ENCODE data around the gene SRP72. TPM values are rescaled to one million over a fixed set of nuclear protein-coding genes. Genes with fewer than 3 reads are reported as not detected.

The SRP72 gene
- total and polyA plus RNA-seq, 2 of the 8 experiments (the other 6 are each of a cell fraction or from before 2014, with no cell fraction given) = 37.7 to 144 TPM

DNA sequence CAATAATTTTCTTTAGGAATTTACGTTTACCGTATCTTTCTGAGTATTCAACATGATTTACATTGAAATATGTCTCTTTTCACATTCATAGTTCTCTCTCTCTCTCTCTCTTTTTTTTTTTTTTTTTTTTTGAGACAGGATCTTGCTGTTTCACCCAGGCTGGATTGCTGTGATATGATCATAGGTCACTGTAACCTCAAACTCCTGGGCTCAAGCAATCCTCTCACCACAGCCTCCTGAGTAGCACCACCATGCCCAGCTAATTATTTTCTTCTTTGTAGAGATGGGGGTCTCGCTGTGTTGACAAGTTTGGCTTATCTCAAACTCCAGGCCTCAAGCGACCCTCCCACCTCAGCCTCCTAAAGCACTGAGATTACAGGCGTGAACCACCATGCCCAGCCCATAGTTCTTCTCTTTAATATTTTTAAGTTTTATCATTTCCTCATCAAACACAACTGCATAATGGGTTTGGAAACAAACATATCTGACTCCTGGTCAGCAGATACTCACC, 9.8 kb downstream of the SRP72 start:
- POLR2A ChIA-PET (ENCODE audit: partially characterized antibody) = interaction anchor here (1.1 to 1.4 kb wide), 4 partner anchors 8 to 12 kb away, joined by 3 to 4 read pairs (median 3); no protein-coding TSS in a partner anchor
- TF ChIP-seq RXRA (IDR thresholded peaks at IDR 0.05; ENCODE audit: insufficient read depth, low read depth, low read length) (no peak), JUN (IDR thresholded peaks at IDR 0.05; ENCODE audit: low read depth, low read length) (no peak)
- TF ChIP-seq, protein P1, sequence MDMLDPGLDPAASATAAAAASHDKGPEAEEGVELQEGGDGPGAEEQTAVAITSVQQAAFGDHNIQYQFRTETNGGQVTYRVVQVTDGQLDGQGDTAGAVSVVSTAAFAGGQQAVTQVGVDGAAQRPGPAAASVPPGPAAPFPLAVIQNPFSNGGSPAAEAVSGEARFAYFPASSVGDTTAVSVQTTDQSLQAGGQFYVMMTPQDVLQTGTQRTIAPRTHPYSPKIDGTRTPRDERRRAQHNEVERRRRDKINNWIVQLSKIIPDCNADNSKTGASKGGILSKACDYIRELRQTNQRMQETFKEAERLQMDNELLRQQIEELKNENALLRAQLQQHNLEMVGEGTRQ (IDR thresholded peaks at IDR 0.05; ENCODE audit: low read length) = no peak

More for the DNA sequence above, 9.8 kb downstream of the SRP72 start:
- no peak for DNase-seq (ENCODE audit: low read depth in 1 of 2, low spot score in 2 of 2)
- H2BK20ac ChIP-seq (ENCODE audit: low read length) = no peak overlapping the region
- no peak overlapping the region for H3K14ac ChIP-seq (ENCODE audit: insufficient read length)
- H4K91ac ChIP-seq (replicated peaks; ENCODE audit: insufficient read length, low read length) = no peak overlapping the region
- H2BK5ac ChIP-seq (ENCODE audit: low read depth, low read length) = no peak overlapping the region
- H3K79me2 ChIP-seq (ENCODE audit: control insufficient read depth in 1 of 2, insufficient read depth in 2 of 2, low read length in 2 of 2) = no peaks in the 10 kb centered on the region
- 98% methylated on average over 5 of the region's 5 CpGs; no CpG with 5 or more reads in 1 of the 2 experiments for WGBS, 2 experiments (ENCODE audit: extremely low coverage in 1 of 2, insufficient coverage in 1 of 2, insufficient read length in 1 of 2, insufficient replicate concordance in 2 of 2, low coverage in 1 of 2, low lambda C conversion rate in 2 of 2, missing lambda C conversion rate in 1 of 2)
- peaks cover 9 to 73% (median 42%) of the 10 kb centered on the region in 4 experiments for H3K36me3 ChIP-seq (ENCODE audit: control insufficient read depth in 2 of 4, insufficient read depth in 4 of 4, low read length in 3 of 4)
- H2AK5ac ChIP-seq (ENCODE audit: low read depth, low read length) = no peak overlapping the region
- no peak overlapping the region for H3K4ac ChIP-seq (replicated peaks; ENCODE audit: insufficient read length, low read depth, low read length)
- H4K20me1 ChIP-seq (replicated peaks in 1 of 2; ENCODE audit: control insufficient read depth in 1 of 2, insufficient read depth in 2 of 2, low read length in 2 of 2) = peaks cover 0 to 3% of the 10 kb centered on the region in 2 experiments
- H2BK15ac ChIP-seq (ENCODE audit: low read length) = no peak overlapping the region
- H2BK120ac ChIP-seq (replicated peaks; ENCODE audit: low read depth, low read length) = no peak overlapping the region
- H3K4me3 ChIP-seq (ENCODE audit: extremely low read depth in 1 of 4, insufficient read depth in 2 of 4, low read depth in 3 of 4, low read length in 4 of 4) = no peak overlapping the region
- H2AFZ ChIP-seq (ENCODE audit: low read length) = no peak overlapping the region
- no peak overlapping the region for H3K18ac ChIP-seq (ENCODE audit: extremely low read depth, low read length)
- no peak overlapping the region for H2BK12ac ChIP-seq (ENCODE audit: low read depth, low read length)
- no peaks in the 10 kb centered on the region for H3K79me1 ChIP-seq (ENCODE audit: low read depth, low read length)
- no peak overlapping the region for H3K56ac ChIP-seq (replicated peaks; ENCODE audit: insufficient read length, low read depth, low read length)
- CTCF ChIA-PET (ENCODE audit: partially characterized antibody) = interaction anchor here (0.6 kb wide), 1 partner anchor 111 kb away, joined by 3 read pairs; no protein-coding TSS in a partner anchor
- no peak overlapping the region for H3K4me2 ChIP-seq (ENCODE audit: insufficient read depth in 1 of 2, low read depth in 2 of 2, low read length in 2 of 2)
- no peaks in the 10 kb centered on the region for H3K9me3 ChIP-seq (ENCODE audit: insufficient read depth in 2 of 2, low read depth in 1 of 2, low read length in 1 of 2)
- no peaks in the 10 kb centered on the region for H3K4me1 ChIP-seq (replicated peaks in 1 of 4; ENCODE audit: control insufficient read depth in 3 of 4, insufficient read depth in 4 of 4, low read length in 3 of 4)
- no peak overlapping the region for H3K27ac ChIP-seq (ENCODE audit: low read depth, low read length)
- no peak overlapping the region for H3K23ac ChIP-seq (ENCODE audit: insufficient read length)
- no peak overlapping the region for H4K8ac ChIP-seq (ENCODE audit: extremely low read depth, insufficient read depth, low read length)
- H3K27me3 ChIP-seq (replicated peaks in 1 of 4; ENCODE audit: control insufficient read depth in 3 of 4, extremely low read depth in 1 of 4, insufficient read depth in 3 of 4, low read length in 3 of 4) = no peaks in the 10 kb centered on the region
- no peak for FAIRE-seq
- no peaks in the 10 kb centered on the region for H3K23me2 ChIP-seq (ENCODE audit: low read depth, low read length)
- no peak overlapping the region for H4K5ac ChIP-seq (ENCODE audit: insufficient read length, low read depth, low read length)
- H3K9ac ChIP-seq (replicated peaks in 1 of 4; ENCODE audit: extremely low read depth in 1 of 4, low read depth in 3 of 4, low read length in 3 of 4) = no peak overlapping the region
